HepG2 (cell line): Measurements from ENCODE around the gene BEAN1. TPM values are rescaled to one million over a fixed set of nuclear protein-coding genes. Genes with fewer than 3 reads are reported as not detected.
A peak's percentile ranks its signal among the peaks of the same experiment; 100 is the strongest.

ENCODE experiments used
- KDM1A ChIP-seq: IDR thresholded peaks from 2 replicates; pipeline ENCODE4 v1.6.1; 2016; ENCODE audit warnings: missing compliant biosample characterization
- SKIL ChIP-seq: sonication (generic); formaldehyde crosslinking; IDR thresholded peaks from 2 replicates; pipeline ENCODE4 v1.8.0; 2022; ENCODE audit warnings: missing genetic modification reagents, mild to moderate bottlenecking, moderate library complexity, borderline replicate concordance
- ZNF687 ChIP-seq: sonication (generic); formaldehyde crosslinking; IDR thresholded peaks from 2 replicates; pipeline ENCODE4 v1.5.1; 2020; ENCODE audit warnings: mild to moderate bottlenecking, missing genetic modification reagents, moderate library complexity
- polyA plus RNA-seq, 8 experiments: library from polyadenylated mRNA; depleted of rRNA in 3 of 8; stranded (reverse) in 7 of 8; unstranded in 1 of 8; fragments of >200 nt; fragmentation: Illumina TruSeq in 4 of 8; extraction: Trizol in 4 of 8; gene quantifications; 2 replicates each; pipeline versions ENCODE4 v1.2.1 to v1.2.3, GENCODE V29; 2011 to 2016; ENCODE audit warnings: low read depth in 4 of 8, missing spikeins in 1 of 8, mixed read lengths in 1 of 8; ENCODE audit not compliant: insufficient read depth in 1 of 8
- total RNA-seq, 5 experiments: library from RNA; depleted of rRNA; stranded (reverse); fragments of >200 nt; fragmentation: Illumina TruSeq; extraction: Trizol; gene quantifications; 2 replicates each; pipeline ENCODE4 v1.2.3, GENCODE V29; 2016; ENCODE audit warnings: low read depth in 1 of 5

Gene BEAN1
- total and polyA plus RNA-seq, 2 of the 13 experiments (the other 11 are each of a cell fraction or from before 2014, with no cell fraction given): 0.53 to 1.4 TPM

DNA sequence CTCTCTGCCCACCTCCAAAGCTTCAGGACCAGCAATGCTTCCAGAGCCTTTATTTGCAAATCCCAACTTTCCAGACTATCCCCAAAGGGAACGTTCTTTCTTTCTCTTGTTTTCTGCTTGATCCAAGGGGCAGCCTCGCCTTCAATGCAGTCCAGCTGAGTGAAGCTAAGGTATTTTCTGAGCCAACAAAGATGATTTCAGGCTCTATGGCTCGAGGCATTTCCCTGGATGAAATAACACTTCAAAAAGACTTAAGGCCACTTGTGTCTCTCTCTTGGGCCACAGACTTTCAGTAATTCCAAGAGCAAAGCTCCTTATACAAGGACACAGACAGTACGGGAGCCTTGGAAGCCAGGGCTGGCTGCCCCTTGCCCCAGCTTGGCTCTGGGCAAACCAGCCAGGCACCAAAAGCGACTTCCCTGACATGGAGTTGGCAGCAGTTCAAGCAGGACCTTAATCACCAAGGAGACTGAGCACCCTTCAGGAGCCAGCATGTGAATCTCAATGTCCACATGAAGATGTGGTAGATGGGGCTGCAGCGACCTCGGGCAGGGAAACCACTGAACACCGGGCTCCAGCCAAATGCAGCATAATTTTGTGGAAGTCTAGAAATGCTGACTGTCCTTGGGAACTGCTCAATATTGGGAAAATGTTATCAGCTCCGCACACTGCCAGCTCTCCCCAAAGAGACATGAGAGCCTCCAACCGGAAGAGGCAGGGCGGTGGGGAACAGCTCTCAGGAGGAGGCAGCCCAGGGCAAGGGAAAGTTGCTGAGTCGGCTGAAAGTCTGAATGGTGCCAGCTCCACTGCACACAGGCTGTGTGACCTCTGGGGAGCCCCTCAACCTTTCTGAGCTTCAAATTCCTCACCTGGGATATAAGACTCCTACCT is 83.9 kb downstream of the BEAN1 start (continued):
- peak; percentile 25 for TF ChIP-seq ZNF687 (CRISPR knock-in tag)
- no peak for TF ChIP-seq SKIL (CRISPR knock-in tag)
- no peak for TF ChIP-seq KDM1A
